HG03558 (cell line): ENCODE results near the gene RARS2.

Experiments used
- ATAC-seq: cut with Tn5 transposase; IDR thresholded peaks from one replicate; pipeline ENCODE4 v1.9.1; 2021; ENCODE audit warnings: moderate number of reproducible peaks; ENCODE audit not compliant: unreplicated experiment; ENCODE audit errors: extremely low read depth

Gene RARS2

DNA sequence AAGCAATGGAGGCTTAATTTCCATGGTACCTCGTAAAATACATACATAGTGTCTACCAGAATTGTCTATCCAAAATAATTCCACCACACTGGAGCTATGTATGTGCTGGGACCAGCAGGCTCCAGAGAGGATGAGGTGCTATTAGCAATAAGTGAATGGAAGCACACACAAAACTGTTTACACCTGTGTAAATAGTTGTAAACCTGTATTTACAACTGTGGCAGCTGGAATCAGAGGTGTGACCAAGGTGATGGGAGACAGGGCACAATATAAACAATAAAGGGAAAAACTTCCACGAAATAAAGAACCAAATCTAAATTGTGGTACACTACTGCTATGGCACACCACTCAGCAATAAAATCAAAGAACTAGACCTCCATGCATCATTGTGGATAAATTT lies 14.4 kb downstream of the RARS2 start:
- no peak for ATAC-seq

DNA sequence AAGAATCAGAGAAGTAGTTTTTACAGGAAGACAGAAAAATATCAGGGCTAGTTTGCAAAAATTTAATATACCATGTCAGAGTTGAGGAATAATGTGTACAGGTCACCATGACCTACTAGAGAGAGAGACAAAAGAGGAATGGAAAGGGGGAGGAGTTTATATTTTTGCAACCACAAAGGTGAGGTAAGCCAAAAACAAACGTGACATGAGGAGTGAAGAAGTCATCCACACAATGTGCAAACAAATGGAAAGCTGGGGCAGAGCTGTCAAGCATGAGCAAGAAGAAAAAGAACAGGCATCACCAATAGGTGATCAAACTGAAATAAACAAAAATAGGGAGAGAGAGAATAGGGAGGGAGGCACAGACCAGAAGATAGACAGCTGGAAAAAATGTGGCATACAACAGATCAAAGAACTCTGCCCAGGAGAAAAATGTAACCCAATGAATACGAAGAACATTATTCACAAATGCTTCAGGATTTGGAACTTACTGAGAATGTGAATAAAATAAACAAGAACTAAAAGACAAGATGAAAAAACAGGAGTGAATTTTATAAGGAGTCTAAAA lies 15.5 kb downstream of the RARS2 start:
- no peak for ATAC-seq

DNA sequence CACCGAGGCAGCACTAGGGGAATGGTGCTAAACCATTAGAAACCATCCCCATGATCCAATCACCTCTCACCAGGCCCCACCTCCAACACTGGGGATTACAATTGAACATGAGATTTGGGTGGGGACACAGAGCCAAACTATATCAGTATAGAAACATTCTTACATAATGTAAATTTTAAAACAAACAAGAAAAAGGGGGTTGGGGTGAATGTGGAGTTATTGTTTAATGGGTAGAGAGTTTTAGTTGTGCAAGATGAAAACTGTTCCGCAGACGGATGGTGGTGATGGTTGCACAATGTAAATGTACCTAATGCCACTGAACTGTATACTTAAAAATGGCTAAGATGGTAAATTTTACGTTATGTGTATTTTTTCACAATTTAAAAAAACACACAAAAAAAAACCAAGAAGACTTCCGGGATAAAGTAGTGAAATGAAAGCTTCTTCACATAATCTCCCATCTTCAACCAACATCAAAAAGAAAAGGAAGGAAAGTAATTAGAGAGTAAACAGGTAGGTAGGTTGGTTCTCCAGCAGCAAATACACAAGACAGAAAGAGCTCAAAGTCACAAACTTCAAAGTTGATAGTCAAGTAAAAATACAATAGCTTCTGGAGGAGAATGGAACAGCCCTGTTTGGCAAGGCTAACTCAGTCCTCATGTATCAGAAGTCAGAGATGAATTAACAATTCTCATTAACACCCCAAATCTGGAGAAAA lies 16.3 kb downstream of the RARS2 start:
- ATAC-seq = no peak

DNA sequence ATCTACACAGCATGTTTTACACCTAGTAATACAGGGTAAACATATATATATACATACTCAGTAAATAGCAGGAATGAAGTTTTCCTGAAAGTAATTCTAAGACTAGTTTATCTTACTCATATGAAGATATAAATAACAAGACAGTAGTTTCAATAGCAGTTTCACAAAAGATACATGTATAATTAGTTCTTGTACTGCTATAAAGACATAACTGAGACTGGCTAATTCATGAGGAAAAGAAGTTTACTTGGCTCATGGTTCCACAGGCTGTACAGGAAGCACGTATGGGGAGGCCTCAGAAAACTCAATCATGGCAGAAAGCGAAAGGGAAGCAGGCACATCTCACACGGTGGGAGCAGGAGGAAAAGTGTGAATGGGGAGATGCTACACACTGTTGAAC lies 16.9 kb downstream of the RARS2 start:
- ATAC-seq = no peak

DNA sequence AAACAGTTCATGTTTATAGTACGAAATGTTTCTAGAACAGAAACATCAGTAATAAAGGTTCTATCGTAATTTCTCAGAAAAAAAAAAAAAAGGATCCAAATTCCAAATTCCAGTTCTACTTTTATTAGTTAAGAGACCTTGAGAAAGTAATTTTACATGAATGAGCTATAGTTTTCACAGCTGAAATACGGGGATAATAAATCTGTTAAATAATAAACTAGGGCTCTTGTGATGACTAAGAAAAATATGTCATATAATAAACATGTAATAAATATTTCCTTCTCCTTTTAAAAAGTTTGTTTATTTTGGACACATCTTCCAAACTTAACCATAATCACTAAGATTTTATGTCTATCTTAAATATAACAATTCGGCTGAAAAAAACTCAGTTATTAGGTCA lies 17.8 kb downstream of the RARS2 start:
- ATAC-seq = no peak

DNA sequence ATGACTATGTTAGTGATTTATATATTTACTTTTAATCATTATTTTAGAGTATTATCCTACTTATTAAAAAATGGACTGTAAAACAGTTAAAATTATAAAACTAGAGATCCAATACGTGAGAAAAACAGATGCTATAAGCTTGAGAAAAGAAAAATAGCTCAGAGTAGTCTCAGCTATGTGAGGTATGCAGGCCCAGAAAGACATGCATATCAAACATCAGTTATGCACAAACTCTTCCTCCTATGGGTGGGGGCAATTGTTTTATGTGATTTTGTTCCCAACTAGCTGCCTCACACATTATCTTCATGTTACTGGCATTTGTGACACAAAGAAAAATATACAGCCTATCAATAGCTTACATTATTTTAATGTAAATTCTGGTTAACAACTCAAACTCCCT lies 28.8 kb downstream of the RARS2 start:
- ATAC-seq = no peak

DNA sequence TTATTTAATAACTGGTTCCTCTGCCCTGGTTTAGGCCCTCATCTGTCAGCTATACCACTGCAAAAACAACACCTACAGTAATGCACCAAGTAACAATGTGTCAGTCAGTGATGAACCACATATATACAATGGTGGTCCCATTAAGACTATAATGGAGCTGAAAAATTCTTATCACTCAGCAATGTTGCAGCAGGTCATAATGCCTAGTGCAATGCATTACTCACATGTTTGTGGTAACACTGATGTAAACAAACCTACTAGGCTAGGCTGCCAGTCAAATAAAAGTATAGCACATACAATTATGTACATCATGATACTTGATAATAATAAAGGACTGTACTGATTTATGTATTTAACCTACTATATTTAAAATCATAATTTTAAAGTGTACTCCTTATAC lies 31.3 kb downstream of the RARS2 start:
- no peak for ATAC-seq

DNA sequence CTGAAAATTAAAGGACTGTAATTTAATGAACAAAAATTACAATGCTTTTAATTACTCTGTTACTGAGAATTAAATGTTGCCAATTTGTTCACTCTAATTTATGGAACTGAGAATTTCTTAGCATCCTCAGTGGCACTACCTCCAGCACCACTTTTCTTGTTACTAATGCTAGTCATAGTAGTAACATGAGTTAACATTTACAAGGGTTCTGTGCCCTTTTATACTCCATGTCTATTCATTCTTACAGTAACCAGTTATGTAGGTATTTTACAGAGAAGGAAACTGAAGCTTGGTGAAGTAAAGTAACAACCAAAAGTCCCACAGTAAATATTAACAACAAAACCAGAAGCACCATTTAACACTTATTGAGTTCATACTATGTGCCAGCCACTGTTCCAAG lies 34.3 kb downstream of the RARS2 start:
- no peak for ATAC-seq

DNA sequence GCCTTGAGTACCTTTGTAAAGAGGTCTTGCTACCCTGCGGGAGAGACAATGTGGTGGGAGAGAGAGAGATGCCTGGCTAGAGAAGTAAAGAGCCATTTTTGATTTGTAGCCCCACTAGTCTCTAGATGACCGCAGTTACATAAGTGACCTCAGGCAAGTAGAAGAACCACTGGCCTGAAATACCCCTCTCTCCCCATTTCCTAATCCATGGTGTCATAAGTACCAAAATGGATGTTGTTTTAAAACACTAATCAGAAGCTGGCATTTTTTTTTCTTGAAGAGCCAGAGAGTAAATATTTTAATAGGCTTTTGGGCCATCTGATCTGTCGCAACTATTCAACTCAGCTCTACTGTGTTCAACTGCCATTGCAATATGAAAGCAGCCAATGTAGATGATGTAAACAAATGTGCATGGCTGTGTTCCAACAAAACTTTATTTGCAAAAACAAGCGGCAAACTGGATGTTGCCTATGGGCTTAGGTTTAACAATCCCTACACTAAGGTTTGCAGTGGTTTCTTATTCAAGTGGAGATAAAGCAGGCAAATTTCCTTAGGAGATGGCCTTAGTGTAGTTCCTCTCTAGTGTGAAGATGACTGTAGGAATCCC lies 36.5 kb downstream of the RARS2 start:
- no peak for ATAC-seq

DNA sequence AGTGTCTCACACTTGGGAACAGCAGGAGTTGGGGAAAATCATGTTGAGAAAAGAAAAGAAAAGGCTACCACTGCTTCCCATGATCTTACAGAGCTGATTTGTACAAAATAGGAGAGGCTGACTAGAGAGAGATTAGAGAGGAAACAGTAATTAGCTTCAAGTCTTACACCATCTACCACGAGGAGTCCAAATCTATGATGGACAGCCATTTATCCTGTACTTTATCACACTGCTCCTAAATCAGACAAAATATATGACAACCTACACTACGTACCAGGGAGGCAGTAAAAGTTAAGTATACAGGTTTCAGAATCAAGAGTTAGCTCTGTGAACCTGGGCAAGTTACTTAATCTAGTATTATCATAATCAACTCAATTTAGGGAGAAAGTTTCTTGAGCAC lies 38.0 kb downstream of the RARS2 start:
- ATAC-seq = no peak

DNA sequence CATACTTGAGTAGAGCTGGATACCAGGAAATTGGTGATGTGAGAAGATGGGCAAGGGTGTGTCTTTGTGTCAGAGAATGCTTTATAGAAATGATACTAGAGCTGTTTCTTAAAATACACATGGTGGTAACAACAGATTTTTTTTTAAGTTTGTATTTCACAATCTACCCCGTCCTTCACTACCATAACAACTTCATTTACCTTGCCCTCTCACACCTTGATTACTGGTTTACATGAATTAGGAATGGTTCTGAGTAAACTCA lies 45.4 kb downstream of the RARS2 start:
- ATAC-seq = no peak

DNA sequence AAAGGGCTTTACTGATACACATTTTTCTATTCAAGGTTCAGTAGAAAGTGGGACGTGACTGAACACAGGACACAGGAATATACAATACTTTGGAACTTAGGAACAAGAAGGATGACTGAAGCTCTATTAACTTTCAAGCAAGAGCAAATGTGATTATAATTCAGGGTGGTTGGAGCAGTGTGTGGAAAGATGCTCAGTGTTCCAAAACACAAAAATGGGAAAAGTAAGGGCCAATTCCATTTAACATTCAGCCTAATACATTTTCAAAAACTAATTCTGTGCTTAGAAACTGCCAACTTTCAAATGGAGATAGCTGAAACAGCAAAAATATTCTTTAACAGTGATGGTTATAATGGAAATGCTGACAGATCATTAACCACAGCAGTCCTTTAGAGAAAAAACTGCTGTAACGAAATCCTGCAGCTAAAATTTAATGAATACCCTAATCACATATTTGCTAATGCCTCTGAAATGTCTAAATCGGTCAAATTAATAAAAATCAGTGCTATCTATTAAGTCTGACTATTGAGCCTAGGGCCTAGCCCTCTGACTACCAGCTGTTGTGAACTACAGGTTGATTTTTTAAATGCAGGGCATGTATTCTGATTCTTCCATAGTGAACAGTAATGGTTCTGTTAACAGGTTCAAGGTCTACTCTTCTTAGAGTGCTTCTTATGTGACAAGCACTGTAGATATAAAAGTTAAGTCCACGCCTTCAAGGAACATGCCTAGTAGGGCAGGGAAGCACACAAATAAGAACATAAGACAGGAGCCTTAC lies 45.9 kb downstream of the RARS2 start:
- no peak for ATAC-seq

DNA sequence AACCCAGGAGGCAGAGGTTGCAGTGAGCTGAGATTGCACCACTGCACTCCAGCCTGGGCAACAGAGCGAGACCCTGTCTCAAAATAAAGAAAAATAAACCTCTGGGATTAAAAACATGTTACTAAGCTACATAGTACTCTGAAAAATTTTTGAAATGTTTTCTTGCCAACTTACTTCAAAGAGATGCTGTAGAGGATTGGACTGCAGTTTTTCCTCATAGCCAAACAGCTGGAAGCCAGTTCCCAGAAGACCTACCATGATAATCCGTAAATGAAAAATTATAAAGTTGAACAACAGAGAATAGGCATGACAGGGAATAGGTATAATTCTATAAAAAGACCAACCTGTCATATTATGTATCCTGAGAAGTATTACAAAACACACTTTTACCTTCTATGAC lies 48.0 kb downstream of the RARS2 start:
- no peak for ATAC-seq

DNA sequence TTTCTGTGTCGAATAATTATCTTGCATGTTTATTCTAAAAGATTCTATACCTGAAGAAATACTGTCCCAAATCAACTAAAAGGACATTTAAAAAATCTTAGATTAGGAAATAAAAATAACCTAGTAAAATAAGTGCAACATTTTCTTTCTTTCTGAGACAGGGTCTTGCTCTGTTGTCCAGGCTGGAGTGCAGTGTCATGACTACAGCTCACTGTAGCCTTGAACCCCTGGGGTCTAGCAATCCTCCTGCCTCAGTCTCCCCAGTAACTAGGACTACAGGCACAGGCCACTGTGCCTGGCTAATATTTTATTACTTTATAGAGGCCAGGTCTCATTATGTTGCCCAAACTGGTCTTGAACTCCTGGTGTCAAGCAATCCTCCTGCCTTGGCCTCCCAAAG lies 48.7 kb downstream of the RARS2 start:
- no peak for ATAC-seq

DNA sequence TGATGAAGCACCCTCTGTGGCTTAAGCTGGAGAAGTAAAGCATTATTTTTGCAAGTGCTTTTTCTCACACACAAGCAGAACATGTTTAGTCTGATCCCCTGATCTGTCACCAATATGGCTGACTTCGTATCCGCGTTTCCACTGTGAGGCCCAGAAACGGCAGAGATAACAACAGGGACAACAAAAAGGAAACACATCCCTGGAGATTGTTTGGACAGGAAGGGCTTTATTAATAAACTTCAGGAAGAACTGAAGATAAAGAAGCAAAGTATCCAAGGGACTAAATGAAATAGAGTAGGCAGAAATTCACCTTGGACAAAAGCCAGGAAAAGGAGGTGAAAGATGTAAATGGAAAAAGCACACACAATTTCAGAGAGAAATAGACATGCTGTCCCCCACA lies 49.2 kb downstream of the RARS2 start:
- ATAC-seq = no peak

DNA sequence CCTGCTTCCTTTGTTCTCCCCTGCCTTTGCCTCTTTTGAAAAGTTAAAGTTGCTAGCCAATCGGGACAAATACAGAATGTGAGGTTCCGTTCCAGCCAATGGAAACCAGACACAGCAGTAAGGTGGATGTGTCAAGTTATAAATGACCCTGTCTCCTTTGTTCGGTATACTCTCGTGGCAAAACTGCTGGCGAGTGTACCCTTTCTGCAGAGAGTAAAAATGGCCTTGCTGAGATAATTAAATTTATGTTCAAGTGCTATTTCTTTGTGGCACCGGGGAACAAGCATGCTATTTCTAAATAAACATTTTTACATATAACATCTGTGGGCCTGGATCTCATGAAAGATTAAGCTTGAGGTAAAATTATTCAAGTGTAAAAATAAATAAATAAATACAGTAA lies 50.2 kb downstream of the RARS2 start:
- ATAC-seq = no peak

DNA sequence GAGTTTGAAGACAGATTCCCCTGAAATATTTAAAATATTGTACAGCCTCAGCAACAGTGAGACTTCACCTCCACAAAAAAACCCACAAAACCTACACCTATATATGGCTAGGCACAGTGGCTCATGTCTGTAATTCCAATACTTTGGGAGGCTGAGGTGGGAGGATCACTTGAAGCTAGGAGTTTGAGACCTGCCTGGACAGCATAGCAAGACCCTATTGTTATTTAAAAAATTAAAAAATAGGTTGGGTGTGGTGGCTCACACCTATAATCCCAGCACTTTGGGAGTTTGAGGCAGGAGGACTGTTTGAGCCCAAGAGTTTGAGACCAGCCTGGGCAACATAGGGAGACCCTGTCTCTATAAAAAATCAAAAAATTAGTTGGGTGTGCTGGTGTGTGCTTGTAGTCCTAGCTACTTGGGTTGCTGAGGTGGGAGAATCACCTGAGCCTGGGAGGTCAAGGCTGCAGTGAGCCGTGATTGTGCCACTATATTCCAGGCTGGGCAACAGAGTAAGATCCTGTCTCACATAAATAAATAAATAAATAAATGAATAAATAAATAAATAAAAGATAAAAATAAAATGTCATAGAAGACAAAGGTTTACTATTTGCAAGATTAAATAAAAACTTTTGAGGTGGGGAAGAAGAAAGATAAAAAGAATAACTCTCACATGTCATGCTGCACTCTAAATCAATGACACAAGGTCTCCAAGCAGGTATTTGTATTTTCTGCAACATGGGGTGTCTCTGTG lies 51.1 kb downstream of the RARS2 start:
- ATAC-seq = no peak

DNA sequence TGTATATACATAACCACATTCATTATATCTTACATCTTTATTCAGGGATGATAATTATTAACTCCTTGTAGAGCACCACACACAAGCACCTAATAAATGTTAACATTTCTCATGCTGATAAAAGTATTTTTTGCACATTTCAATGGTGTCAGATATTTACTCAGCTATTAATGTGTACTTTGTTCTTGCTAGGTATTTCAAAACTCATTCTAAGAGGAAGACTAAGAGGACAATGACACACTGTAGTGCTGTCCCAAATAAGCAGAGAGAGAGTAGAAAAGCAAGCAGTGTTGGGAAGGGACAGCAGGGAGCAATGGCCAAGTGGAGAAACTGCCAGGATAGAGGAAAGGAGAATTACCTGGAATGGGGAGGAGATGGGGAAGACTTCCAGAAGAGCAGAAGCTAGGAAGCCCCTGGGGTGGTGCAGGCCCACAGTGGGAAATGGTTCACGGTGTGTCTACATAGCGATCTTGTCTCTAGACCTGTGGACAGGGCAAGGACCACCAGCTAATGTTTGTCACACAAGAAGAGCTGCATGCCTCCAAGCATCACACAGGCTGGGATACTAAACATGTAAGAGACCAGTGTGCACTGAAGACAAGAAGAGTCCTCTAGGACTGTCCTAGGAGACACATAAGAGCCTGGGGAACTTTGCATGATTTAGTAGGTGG lies 55.3 kb downstream of the RARS2 start:
- no peak for ATAC-seq

DNA sequence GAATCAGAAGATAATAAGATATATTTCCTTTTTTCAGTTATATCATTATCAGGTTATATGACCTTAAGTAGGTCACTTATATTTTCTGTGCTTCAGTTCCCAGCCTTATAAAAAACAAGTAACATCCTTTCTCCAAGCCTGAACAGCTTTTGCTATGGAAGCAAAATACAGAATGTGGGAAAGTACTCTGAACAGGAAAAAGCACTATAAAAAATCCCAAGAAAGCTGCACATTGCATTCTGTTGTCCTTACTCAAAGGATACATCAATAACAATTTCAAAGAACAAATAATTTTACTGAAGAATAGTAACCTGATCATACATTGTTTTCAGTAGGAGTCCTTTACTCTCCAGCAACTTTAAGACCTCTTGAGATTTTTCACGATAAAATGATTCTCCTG lies 60.6 kb downstream of the RARS2 start:
- no peak for ATAC-seq

DNA sequence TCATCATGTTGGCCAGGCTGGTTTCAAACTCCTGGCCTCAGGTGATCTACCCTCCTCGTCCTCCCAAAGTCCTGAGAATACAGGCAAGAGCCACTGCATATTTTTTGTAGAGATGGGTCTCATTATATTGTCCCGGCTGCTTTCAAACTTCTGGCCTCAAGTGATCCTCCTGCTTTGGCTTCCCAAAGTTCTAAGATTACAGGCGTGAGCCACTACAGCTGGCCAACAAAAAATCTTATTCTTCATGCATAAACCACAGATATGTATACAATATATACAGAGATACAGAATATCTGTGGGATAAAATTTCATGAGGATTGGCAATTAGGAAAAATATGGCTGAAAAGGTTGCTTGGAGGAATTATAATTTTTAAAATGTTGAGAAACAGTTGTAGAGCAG lies 67.1 kb downstream of the RARS2 start:
- no peak for ATAC-seq
